AG10803 (cell line): ENCODE results near the gene PRDX1.

Experiments
- DNase-seq: peaks from one replicate; pipeline ENCODE4 v3.0.0; 2010; ENCODE audit warnings: low read depth
- H3K4me3 ChIP-seq: 2 replicates; pipeline ENCODE4 v1.5.1; 2011; ENCODE audit warnings: mild to moderate bottlenecking, low read length, control low read depth
- TF ChIP-seq, protein P1 (sequence below): conservative IDR thresholded peaks from 2 replicates; pipeline ENCODE4 v1.5.1; 2011; ENCODE audit warnings: mild to moderate bottlenecking, low read length, control low read depth, inconsistent platforms

Gene PRDX1

DNA sequence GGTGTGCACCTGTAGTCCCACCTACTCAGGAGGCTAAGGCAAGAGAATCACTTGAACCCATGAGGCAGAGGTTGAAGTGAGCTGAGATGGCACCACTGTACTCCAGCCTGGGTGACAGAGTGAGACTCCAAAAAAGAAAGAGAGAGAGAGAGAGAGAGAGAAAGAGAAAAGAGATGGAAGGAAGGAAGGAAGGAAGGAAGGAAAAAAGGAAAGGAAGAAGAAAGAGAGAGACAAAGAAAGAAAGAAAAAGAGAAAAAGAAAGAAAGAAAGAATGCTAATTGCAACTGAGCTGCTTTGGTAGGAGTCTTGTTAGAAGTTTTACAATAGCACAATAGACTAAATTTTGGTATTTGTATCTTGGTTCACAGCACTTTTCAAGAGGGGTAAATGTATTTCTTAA lies 56.4 kb downstream of the PRDX1 start:
- TF ChIP-seq, protein P1, sequence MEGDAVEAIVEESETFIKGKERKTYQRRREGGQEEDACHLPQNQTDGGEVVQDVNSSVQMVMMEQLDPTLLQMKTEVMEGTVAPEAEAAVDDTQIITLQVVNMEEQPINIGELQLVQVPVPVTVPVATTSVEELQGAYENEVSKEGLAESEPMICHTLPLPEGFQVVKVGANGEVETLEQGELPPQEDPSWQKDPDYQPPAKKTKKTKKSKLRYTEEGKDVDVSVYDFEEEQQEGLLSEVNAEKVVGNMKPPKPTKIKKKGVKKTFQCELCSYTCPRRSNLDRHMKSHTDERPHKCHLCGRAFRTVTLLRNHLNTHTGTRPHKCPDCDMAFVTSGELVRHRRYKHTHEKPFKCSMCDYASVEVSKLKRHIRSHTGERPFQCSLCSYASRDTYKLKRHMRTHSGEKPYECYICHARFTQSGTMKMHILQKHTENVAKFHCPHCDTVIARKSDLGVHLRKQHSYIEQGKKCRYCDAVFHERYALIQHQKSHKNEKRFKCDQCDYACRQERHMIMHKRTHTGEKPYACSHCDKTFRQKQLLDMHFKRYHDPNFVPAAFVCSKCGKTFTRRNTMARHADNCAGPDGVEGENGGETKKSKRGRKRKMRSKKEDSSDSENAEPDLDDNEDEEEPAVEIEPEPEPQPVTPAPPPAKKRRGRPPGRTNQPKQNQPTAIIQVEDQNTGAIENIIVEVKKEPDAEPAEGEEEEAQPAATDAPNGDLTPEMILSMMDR = no peak
- H3K4me3 ChIP-seq = no peak overlapping the region
- DNase-seq = no peak
